GM18858 (cell line): Measurements from ENCODE around the gene SULF2.

Experiments
- ATAC-seq: cut with Tn5 transposase; IDR thresholded peaks from one replicate; pipeline ENCODE4 v1.9.1; 2021; ENCODE audit not compliant: unreplicated experiment

The SULF2 gene

GRCh38 chr20:47659904-47660601 lies 125.2 kb downstream of the SULF2 start:
- ATAC-seq = no peak

GRCh38 chr20:47656318-47656717 lies 129.0 kb downstream of the SULF2 start:
- no peak for ATAC-seq

- ATAC-seq = no peak
Observed at GRCh38 chr20:47655635-47656034, 129.6 kb downstream of the SULF2 start.

GRCh38 chr20:47654370-47654769 lies 130.9 kb downstream of the SULF2 start:
- ATAC-seq = no peak

GRCh38 chr20:47653869-47654268 lies 131.4 kb downstream of the SULF2 start:
- no peak for ATAC-seq

- no peak for ATAC-seq
Observed at GRCh38 chr20:47652794-47653193, 132.5 kb downstream of the SULF2 start.

GRCh38 chr20:47652301-47652700 lies 133.0 kb downstream of the SULF2 start:
- ATAC-seq = no peak

- no peak for ATAC-seq
Observed at GRCh38 chr20:47648943-47649342, 136.3 kb downstream of the SULF2 start.

- ATAC-seq = no peak
Observed at GRCh38 chr20:47647994-47648393, 137.3 kb downstream of the SULF2 start.

- no peak for ATAC-seq
Observed at GRCh38 chr20:47645632-47646031, 139.6 kb downstream of the SULF2 start.

- ATAC-seq = no peak
Observed at GRCh38 chr20:47642624-47643023, 142.7 kb downstream of the SULF2 start.

GRCh38 chr20:47642118-47642517 lies 143.2 kb downstream of the SULF2 start:
- ATAC-seq = no peak

GRCh38 chr20:47638851-47639250 lies 146.4 kb downstream of the SULF2 start:
- no peak for ATAC-seq

- ATAC-seq = no peak
Observed at GRCh38 chr20:47635256-47635655, 150.0 kb downstream of the SULF2 start.

- ATAC-seq = no peak
Observed at GRCh38 chr20:47631078-47631477, 154.2 kb downstream of the SULF2 start.

- ATAC-seq = no peak
Observed at GRCh38 chr20:47629907-47630306, 155.4 kb downstream of the SULF2 start.

- no peak for ATAC-seq
Observed at GRCh38 chr20:47627540-47627939, 157.7 kb downstream of the SULF2 start.

- ATAC-seq = no peak
Observed at GRCh38 chr20:47623206-47623605, 162.1 kb downstream of the SULF2 start.

GRCh38 chr20:47622118-47622665 lies 163.1 kb downstream of the SULF2 start:
- no peak for ATAC-seq

GRCh38 chr20:47620808-47621805 lies 164.2 kb downstream of the SULF2 start:
- no peak for ATAC-seq

- no peak for ATAC-seq
Observed at GRCh38 chr20:47618479-47618878, 166.8 kb downstream of the SULF2 start.
